HCT116 (cell line): Measurements from ENCODE around the gene P4HA2. TPM values are rescaled to one million over a fixed set of nuclear protein-coding genes. Genes with fewer than 3 reads are reported as not detected.

ENCODE experiments used
- ATAC-seq: fragments of 200-7000 bp; cut with Tn5 transposase; 2 replicates; pipeline ENCODE4 v1.9.1; 2020; ENCODE audit warnings: mild to moderate bottlenecking, moderate library complexity
- BruUV-seq: library from RNA; stranded (reverse); fragments of 400-500 nt; replicated peaks from 2 replicates; lab custom pipeline; 2021; lab: Mats Ljungman, UMichigan
- CTCF ChIA-PET: fragments of 300-600 bp; sonication (Branson Sonifier 250); formaldehyde crosslinking; loops from one replicate; lab custom pipeline; 2021; ENCODE audit warnings: antibody characterized with exemption; lab: Charles Lee
- POLR2A ChIA-PET: fragments of 300-600, 350-600 bp; sonication (Branson Sonifier 250); formaldehyde crosslinking; loops from one replicate; lab custom pipeline; 2021; ENCODE audit warnings: antibody characterized with exemption; lab: Charles Lee
- RAD21 ChIA-PET, 2 experiments: fragments of 300-600 bp; sonication (Branson Sonifier 250); formaldehyde crosslinking; loops; one replicate each; lab custom pipeline; 2023; ENCODE audit warnings: low total read pairs in 2 of 2; ENCODE audit not compliant: uncharacterized antibody in 2 of 2, unreplicated experiment in 2 of 2, low non-redundant PET in 1 of 2; lab: Charles Lee
- DNase-seq: peaks from one replicate; pipeline ENCODE4 v3.0.0-alpha.2; 2010; ENCODE audit warnings: low read depth, low spot score
- H2AFZ ChIP-seq: fragments of 200-600 bp; shearing (Covaris generic), sonication (generic); 2 replicates; pipeline ENCODE4 v1.6.1; 2017; ENCODE audit warnings: low read depth, mixed run types, mixed read lengths, antibody characterized with exemption, low read length; ENCODE audit not compliant: poor library complexity, severe bottlenecking
- H3K27ac ChIP-seq: 2 replicates; pipeline ENCODE4 v1.5.1; 2012; ENCODE audit warnings: low read depth, low read length
- H3K27me3 ChIP-seq: fragments of 200-600 bp; sonication (generic); 2 replicates; pipeline ENCODE4 v1.6.1; 2016; ENCODE audit warnings: mixed run types, low read length, mixed read lengths; ENCODE audit not compliant: insufficient read depth
- H3K36me3 ChIP-seq, 2 experiments: fragments of 200-500 bp in 1 of 2; fragments of 200-600 bp in 1 of 2; sonication (Bioruptor generic) in 1 of 2; sonication (generic) in 1 of 2; 2 replicates each; pipeline versions ENCODE4 v1.5.1 to v1.6.1; 2014 to 2016; ENCODE audit warnings: low read length in 2 of 2, inconsistent platforms in 1 of 2, mixed read lengths in 1 of 2, mixed run types in 1 of 2; ENCODE audit not compliant: insufficient read depth in 2 of 2, control insufficient read depth in 1 of 2
- H3K4me1 ChIP-seq, 2 experiments: fragments of 200-600 bp in 1 of 2; sonication (generic) in 1 of 2; 2 replicates each; pipeline versions ENCODE4 v1.5.1 to v1.6.1; 2012 to 2017; ENCODE audit warnings: low read length in 2 of 2, inconsistent platforms in 1 of 2, mild to moderate bottlenecking in 1 of 2, mixed read lengths in 1 of 2, mixed run types in 1 of 2, moderate library complexity in 1 of 2; ENCODE audit not compliant: insufficient read depth in 2 of 2, control insufficient read depth in 1 of 2
- H3K4me2 ChIP-seq: fragments of 200-600 bp; sonication (generic); 2 replicates; pipeline ENCODE4 v1.6.1; 2017; ENCODE audit warnings: mixed run types, low read length, mixed read lengths
- H3K4me3 ChIP-seq, 2 experiments: fragments of 200-600 bp in 1 of 2; sonication (generic) in 1 of 2; replicated peaks in 1 of 2; 2 replicates each; pipeline ENCODE4 v1.5.1; 2011 to 2016; ENCODE audit warnings: low read length in 2 of 2, control low read depth in 1 of 2, low read depth in 1 of 2, mild to moderate bottlenecking in 1 of 2, mixed read lengths in 1 of 2, mixed run types in 1 of 2
- H3K79me2 ChIP-seq: fragments of 200-600 bp; sonication (generic); 2 replicates; pipeline ENCODE4 v1.6.1; 2017; ENCODE audit warnings: mild to moderate bottlenecking, mixed run types, low read length, moderate library complexity, mixed read lengths; ENCODE audit not compliant: insufficient read depth
- H3K9ac ChIP-seq: fragments of 200-600 bp; sonication (generic); 2 replicates; pipeline ENCODE4 v1.6.1; 2016; ENCODE audit warnings: low read length, mixed read lengths
- H3K9me2 ChIP-seq: fragments of 200-600 bp; sonication (generic), shearing (Covaris generic); 2 replicates; pipeline ENCODE4 v1.6.1; 2017; ENCODE audit warnings: mixed run types, mild to moderate bottlenecking, moderate library complexity; ENCODE audit not compliant: insufficient read depth
- H3K9me3 ChIP-seq, 2 experiments: fragments of 200-500 bp in 1 of 2; fragments of 200-600 bp in 1 of 2; sonication (Bioruptor generic) in 1 of 2; sonication (generic) in 1 of 2; 2 replicates each; pipeline ENCODE4 v1.6.1; 2014 to 2017; ENCODE audit warnings: low read length in 2 of 2, mixed read lengths in 2 of 2, inconsistent platforms in 1 of 2, low read depth in 1 of 2, mild to moderate bottlenecking in 1 of 2, mixed run types in 1 of 2, moderate library complexity in 1 of 2; ENCODE audit not compliant: control insufficient read depth in 1 of 2, insufficient read depth in 1 of 2
- H4K20me1 ChIP-seq: fragments of 200-600 bp; sonication (generic), shearing (Covaris generic); 2 replicates; pipeline ENCODE4 v1.6.1; 2017; ENCODE audit warnings: mixed run types, mild to moderate bottlenecking, moderate library complexity; ENCODE audit not compliant: insufficient read depth
- CBX3 ChIP-seq: IDR thresholded peaks from 2 replicates; pipeline ENCODE4 v1.6.1; 2012; ENCODE audit warnings: low read depth
- CEBPB ChIP-seq: IDR thresholded peaks from 2 replicates; pipeline ENCODE4 v1.6.1; 2012; ENCODE audit warnings: low read depth
- CTCF ChIP-seq, 3 experiments: fragments of 200-600 bp in 1 of 3; sonication (generic) in 1 of 3; IDR thresholded peaks in 2 of 3; conservative IDR thresholded peaks in 1 of 3; 2 replicates each; pipeline ENCODE4 v1.5.1; 2012 to 2017; ENCODE audit warnings: low read depth in 2 of 3, low read length in 2 of 3, antibody characterized with exemption in 1 of 3, borderline replicate concordance in 1 of 3, control low read depth in 1 of 3, mild to moderate bottlenecking in 1 of 3, mixed read lengths in 1 of 3, mixed run types in 1 of 3, moderate library complexity in 1 of 3; ENCODE audit not compliant: insufficient read depth in 1 of 3
- ELF1 ChIP-seq: IDR thresholded peaks from 2 replicates; pipeline ENCODE4 v1.6.1; 2012; ENCODE audit warnings: low read depth, borderline replicate concordance
- EZH2phosphoT487 ChIP-seq: fragments of 200-600 bp; IDR thresholded peaks from 2 replicates; pipeline ENCODE4 v1.6.1; 2018; ENCODE audit warnings: antibody characterized with exemption, borderline replicate concordance
- FOSL1 ChIP-seq: IDR thresholded peaks from 2 replicates; pipeline ENCODE4 v1.6.1; 2012; ENCODE audit warnings: low read depth
- JUND ChIP-seq: IDR thresholded peaks from 2 replicates; pipeline ENCODE4 v1.6.1; 2012
- MAX ChIP-seq: IDR thresholded peaks from 2 replicates; pipeline ENCODE4 v1.6.1; 2012
- POLR2AphosphoS5 ChIP-seq: IDR thresholded peaks from 2 replicates; pipeline ENCODE4 v1.6.1; 2011; ENCODE audit warnings: mild to moderate bottlenecking, low read depth, low read length, moderate library complexity
- RAD21 ChIP-seq: IDR thresholded peaks from 2 replicates; pipeline ENCODE4 v1.6.1; 2012; ENCODE audit warnings: low read depth, mild to moderate bottlenecking
- SIN3A ChIP-seq: IDR thresholded peaks from 2 replicates; pipeline ENCODE4 v1.6.1; 2012; ENCODE audit warnings: low read depth
- SP1 ChIP-seq: IDR thresholded peaks from 2 replicates; pipeline ENCODE4 v1.6.1; 2012; ENCODE audit warnings: low read depth
- TCF7L2 ChIP-seq: IDR thresholded peaks from 2 replicates; pipeline ENCODE4 v1.7.0; 2011; ENCODE audit warnings: borderline replicate concordance, inconsistent platforms; ENCODE audit not compliant: insufficient read depth, insufficient read length; ENCODE audit errors: extremely low read depth
- YY1 ChIP-seq: IDR thresholded peaks from 2 replicates; pipeline ENCODE4 v1.6.1; 2011; ENCODE audit warnings: low read length, low read depth, moderate library complexity, mild to moderate bottlenecking; ENCODE audit not compliant: insufficient replicate concordance; ENCODE audit errors: extremely low read depth
- ZBTB33 ChIP-seq: IDR thresholded peaks from 2 replicates; pipeline ENCODE4 v1.6.1; 2011; ENCODE audit warnings: mild to moderate bottlenecking, low read length, moderate library complexity; ENCODE audit not compliant: insufficient replicate concordance; ENCODE audit errors: extremely low read depth
- ZFX ChIP-seq: fragments of 450-650 bp; IDR thresholded peaks from 2 replicates; pipeline ENCODE4 v1.6.1; 2017
- ZNF274 ChIP-seq: fragments of 200-500 bp; sonication (Bioruptor generic); IDR thresholded peaks from 2 replicates; pipeline ENCODE4 v1.6.1; 2014; ENCODE audit warnings: mild to moderate bottlenecking, low read depth, low read length, inconsistent platforms
- intact Hi-C: fragments of 100-400 bp; cut with micrococcal nuclease; formaldehyde crosslinking; loops from 2 replicates; pipeline ENCODE4 v1.10.0; 2022
- total RNA-seq: library from RNA; stranded (reverse); gene quantifications from one replicate; pipeline ENCODE4 v1.2.1, GENCODE V29; 2021; ENCODE audit not compliant: unreplicated experiment

Gene P4HA2
- total RNA-seq, 1 experiment from 2014 or later, result 29.0 TPM

GRCh38 chr5:132195727-132196126 lies 31.9 kb downstream of the P4HA2 start:
- no peaks in the 10 kb centered on the region for H3K79me2 ChIP-seq
- H2AFZ ChIP-seq, result no peak overlapping the region
- H3K9me3 ChIP-seq, result no peaks in the 10 kb centered on the region
- no peak overlapping the region for H3K27ac ChIP-seq
- peaks cover 13 to 14% of the 10 kb centered on the region in 2 experiments; a peak in 2 of 4 replicates for H3K36me3 ChIP-seq
- H3K4me3 ChIP-seq, result no peak overlapping the region
- H4K20me1 ChIP-seq, result no peaks in the 10 kb centered on the region
- CTCF ChIA-PET, result no interaction called here
- ATAC-seq (no peak), DNase-seq (no peak)
- POLR2A ChIA-PET, result no interaction called here
- TF ChIP-seq JUND (no peak), POLR2AphosphoS5 (no peak), YY1 (no peak), SIN3A (no peak), CEBPB (no peak)
- no peak overlapping the region for H3K4me2 ChIP-seq
- RAD21 ChIA-PET, result no interaction called here
- no TSS peak for BruUV-seq
- intact Hi-C loops, result no loop called here
- no peaks in the 10 kb centered on the region for H3K4me1 ChIP-seq
- H3K27me3 ChIP-seq, result no peaks in the 10 kb centered on the region
- no peak overlapping the region for H3K9ac ChIP-seq
- no peaks in the 10 kb centered on the region for H3K9me2 ChIP-seq

GRCh38 chr5:132193165-132193694 lies 34.4 kb downstream of the P4HA2 start:
- no peaks in the 10 kb centered on the region for H3K9me3 ChIP-seq
- ChIA-PET RAD21 (no interaction called here), CTCF (no interaction called here), POLR2A (no interaction called here)
- no peaks in the 10 kb centered on the region for H4K20me1 ChIP-seq
- H3K9me2 ChIP-seq, result no peaks in the 10 kb centered on the region
- H3K27ac ChIP-seq, result no peak overlapping the region
- H3K4me1 ChIP-seq, result no peaks in the 10 kb centered on the region
- H3K9ac ChIP-seq, result no peak overlapping the region
- no peaks in the 10 kb centered on the region for H3K27me3 ChIP-seq
- no TSS peak for BruUV-seq
- H3K36me3 ChIP-seq, result peaks cover 3 to 5% of the 10 kb centered on the region in 2 experiments; a peak in 2 of 4 replicates
- H3K4me2 ChIP-seq, result no peak overlapping the region
- DNase-seq (no peak), ATAC-seq (no peak)
- intact Hi-C loops, result no loop called here
- no peak overlapping the region for H2AFZ ChIP-seq
- no peak overlapping the region for H3K4me3 ChIP-seq
- H3K79me2 ChIP-seq, result no peaks in the 10 kb centered on the region
- TF ChIP-seq FOSL1, result no peak
- no peak for TF ChIP-seq ZFX
- TF ChIP-seq SP1, result no peak
- TF ChIP-seq YY1, result no peak
- TF ChIP-seq CTCF (IDR thresholded peaks at IDR 0.05 in 2 of 3, conservative IDR thresholded peaks at IDR 0.05 in 1 of 3; ENCODE audit: borderline replicate concordance in 1 of 3, insufficient read depth in 1 of 3, low read depth in 2 of 3, low read length in 2 of 3), result no peak
- no peak for TF ChIP-seq ZBTB33
- TF ChIP-seq ELF1, result no peak
- no peak for TF ChIP-seq SIN3A
- TF ChIP-seq MAX, result no peak
- TF ChIP-seq RAD21, result no peak
- TF ChIP-seq JUND, result no peak
- no peak for TF ChIP-seq ZNF274
- TF ChIP-seq TCF7L2, result no peak
- no peak for TF ChIP-seq CBX3
- no peak for TF ChIP-seq EZH2phosphoT487
- no peak for TF ChIP-seq CEBPB
